Embryonic facial prominence (tissue), 1 donor: Measurements from ENCODE around the gene SLC35F6.

Experiments
- DNase-seq: peaks from one replicate; pipeline ENCODE4 v3.0.0-alpha.2; 2016; ENCODE audit errors: extremely low spot score

Gene SLC35F6

GRCh38 chr2:26822877-26823276 lies 58.8 kb downstream of the SLC35F6 start:
- DNase-seq = no peak
